GM12874 (cell line): ENCODE results near the gene PHACTR3.

Experiments
- CTCF ChIP-seq: IDR thresholded peaks from 2 replicates; pipeline ENCODE4 v1.5.1; 2011; ENCODE audit warnings: low read depth, mild to moderate bottlenecking, control low read depth, low read length, moderate library complexity; ENCODE audit not compliant: insufficient read depth

Gene PHACTR3

DNA sequence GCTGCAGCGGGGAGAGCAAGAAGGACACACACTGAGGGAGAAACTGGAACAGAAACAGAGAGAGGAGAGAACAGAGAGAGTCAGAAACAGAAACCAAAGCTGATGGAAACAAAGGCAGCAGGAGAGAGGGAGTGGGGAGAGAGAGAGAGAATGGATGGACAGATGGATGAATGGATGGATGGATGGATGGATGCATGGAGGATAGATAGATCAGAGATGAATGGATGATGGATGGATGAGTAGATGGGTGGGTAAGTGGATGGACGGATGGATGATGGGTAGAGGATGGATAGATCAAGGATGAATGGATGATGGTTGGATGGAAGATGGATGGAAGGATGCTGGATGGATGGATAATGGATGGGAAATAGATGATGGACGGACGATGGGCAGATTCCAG lies 35.0 kb upstream of the PHACTR3 start:
- no peak for TF ChIP-seq CTCF

- no peak for TF ChIP-seq CTCF
Observed at GRCh38 chr20:59571151-59571550, 33.2 kb upstream of the PHACTR3 start.

GRCh38 chr20:59571551-59572314 lies 32.6 kb upstream of the PHACTR3 start:
- TF ChIP-seq CTCF = peak; percentile 95

DNA sequence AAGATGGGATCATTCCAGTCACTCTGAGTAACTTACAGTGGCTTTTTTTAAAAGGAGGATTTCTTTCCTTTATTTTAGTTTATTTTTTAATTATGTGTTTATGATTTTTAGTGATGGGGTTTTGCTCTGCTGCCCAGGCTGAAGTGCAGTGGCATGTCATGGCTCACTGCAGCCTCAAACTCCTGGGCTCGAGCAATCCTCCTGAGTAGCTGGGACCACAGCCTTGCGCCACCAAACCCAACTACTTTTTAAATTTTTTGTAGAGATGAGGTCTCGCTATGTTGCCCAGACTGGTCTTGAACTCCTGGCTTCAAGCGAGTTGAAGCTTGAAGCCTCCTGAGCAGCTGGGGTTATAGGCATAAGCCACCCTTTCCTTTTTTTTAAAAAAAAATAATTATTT lies 31.8 kb upstream of the PHACTR3 start:
- TF ChIP-seq CTCF = no peak

- TF ChIP-seq CTCF = no peak
Observed at GRCh38 chr20:59573837-59574236, 30.5 kb upstream of the PHACTR3 start.

DNA sequence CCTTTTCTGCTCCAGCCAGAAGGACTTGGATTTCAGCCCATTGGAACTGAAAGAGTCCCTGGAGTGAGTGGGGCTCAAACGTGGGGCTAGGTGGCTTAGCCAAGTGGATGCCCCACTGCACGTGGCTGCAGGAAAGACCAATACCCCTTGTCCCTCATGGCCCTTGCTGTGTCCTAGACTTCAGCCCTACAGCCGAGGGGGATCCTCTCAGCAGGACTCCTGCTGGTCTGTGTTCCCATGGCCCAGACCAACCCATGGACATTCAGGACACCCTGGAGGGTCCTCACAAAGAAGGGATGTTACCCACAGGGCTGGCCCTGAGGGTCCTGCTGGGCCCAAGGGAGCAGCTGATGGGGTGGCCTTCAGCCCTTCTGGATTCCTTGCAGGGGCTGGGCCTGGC lies 30.0 kb upstream of the PHACTR3 start:
- TF ChIP-seq CTCF = no peak

DNA sequence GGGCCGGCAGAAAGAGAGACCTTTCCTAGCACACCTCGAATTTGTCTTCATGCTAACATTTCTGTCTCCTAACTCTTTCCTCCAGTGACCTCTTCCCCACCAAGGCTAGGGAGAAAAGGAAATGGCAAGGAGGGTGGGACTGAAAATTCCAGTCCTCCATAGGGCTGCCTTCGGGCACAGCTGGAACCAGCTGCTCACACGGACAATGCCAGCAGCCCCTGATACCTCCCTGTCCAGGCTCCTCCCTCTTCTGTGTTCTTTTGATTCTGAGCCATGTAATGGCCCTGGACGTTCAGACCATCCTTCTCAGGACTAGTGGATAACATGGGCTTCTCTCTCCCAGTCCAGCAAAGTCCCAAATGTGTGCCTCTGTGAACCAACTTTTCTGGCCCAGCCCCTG lies 29.1 kb upstream of the PHACTR3 start:
- TF ChIP-seq CTCF = no peak
